Fibroblast of lung (primary cell): ENCODE results near the gene APOBEC2. TPM values are rescaled to one million over a fixed set of nuclear protein-coding genes. Genes with fewer than 3 reads are reported as not detected.

Experiments used
- DNase-seq, 2 donors: peaks; one replicate each; pipeline versions ENCODE4 v3.0.0 to v3.0.0-alpha.2; 2010; ENCODE audit warnings: low read depth in 2 of 2
- H2AFZ ChIP-seq: 2 replicates; pipeline ENCODE4 v1.5.1; 2012; ENCODE audit warnings: low read length, control low read depth, inconsistent platforms
- H3K27ac ChIP-seq: 2 replicates; pipeline ENCODE4 v1.5.1; 2011; ENCODE audit warnings: low read length, control low read depth; ENCODE audit not compliant: insufficient read depth
- H3K27me3 ChIP-seq: 2 replicates; pipeline ENCODE4 v1.5.1; 2011; ENCODE audit warnings: mild to moderate bottlenecking, low read length; ENCODE audit not compliant: control insufficient read depth, insufficient read depth
- H3K36me3 ChIP-seq: 2 replicates; pipeline ENCODE4 v1.5.1; 2011; ENCODE audit warnings: low read length; ENCODE audit not compliant: control insufficient read depth, insufficient read depth
- H3K4me1 ChIP-seq: 2 replicates; pipeline ENCODE4 v1.5.1; 2011; ENCODE audit warnings: low read length; ENCODE audit not compliant: control insufficient read depth, insufficient read depth; ENCODE audit errors: extremely low read depth
- H3K4me2 ChIP-seq: 2 replicates; pipeline ENCODE4 v1.5.1; 2011; ENCODE audit warnings: low read length, control low read depth; ENCODE audit not compliant: insufficient read depth; ENCODE audit errors: extremely low read depth
- H3K4me3 ChIP-seq, 4 experiments: fragments of 200-600 bp in 1 of 4; sonication (generic) in 1 of 4; replicated peaks in 1 of 4; 2 replicates each; pipeline ENCODE4 v1.5.1; 2011 to 2016; ENCODE audit warnings: low read length in 4 of 4, low read depth in 3 of 4, mild to moderate bottlenecking in 3 of 4, control low read depth in 2 of 4, inconsistent platforms in 1 of 4, mixed read lengths in 1 of 4; ENCODE audit not compliant: insufficient read depth in 1 of 4; ENCODE audit errors: control extremely low read depth in 1 of 4
- H3K79me2 ChIP-seq: 2 replicates; pipeline ENCODE4 v1.5.1; 2012; ENCODE audit warnings: mild to moderate bottlenecking, low read length, inconsistent platforms; ENCODE audit not compliant: control insufficient read depth, insufficient read depth
- H3K9ac ChIP-seq: 2 replicates; pipeline ENCODE4 v1.5.1; 2011; ENCODE audit warnings: mild to moderate bottlenecking, low read length, control low read depth; ENCODE audit not compliant: insufficient read depth
- H3K9me3 ChIP-seq: 2 replicates; pipeline ENCODE4 v1.5.1; 2012; ENCODE audit warnings: low read depth, low read length; ENCODE audit not compliant: control insufficient read depth, insufficient read depth
- H4K20me1 ChIP-seq: 2 replicates; pipeline ENCODE4 v1.5.1; 2011; ENCODE audit warnings: low read length; ENCODE audit not compliant: control insufficient read depth, insufficient read depth; ENCODE audit errors: extremely low read depth
- EZH2 ChIP-seq: IDR thresholded peaks from 2 replicates; pipeline ENCODE4 v1.5.1; 2012; ENCODE audit warnings: low read length, control low read depth, mild to moderate bottlenecking; ENCODE audit errors: missing control alignments
- polyA plus RNA-seq, 2 donors: library from polyadenylated mRNA; depleted of rRNA in 1 of 2; stranded (reverse) in 1 of 2; unstranded in 1 of 2; fragments of >200 nt; gene quantifications; 2 replicates each; pipeline ENCODE4 v1.2.1, GENCODE V29; 2011 to 2012; ENCODE audit warnings: missing spikeins in 1 of 2
- total RNA-seq: library from RNA; depleted of rRNA; stranded (reverse); fragments of >200 nt; gene quantifications from 2 replicates; pipeline ENCODE4 v1.2.1, GENCODE V29; 2014
- TF ChIP-seq, protein P1 (sequence below), 2 donors: IDR thresholded peaks in 1 of 2; conservative IDR thresholded peaks in 1 of 2; 1 replicate in 1 of 2; 2 replicates in 1 of 2; pipeline ENCODE4 v1.5.1; 2011 to 2012; ENCODE audit warnings: low read length in 2 of 2, control low read depth in 1 of 2, inconsistent platforms in 1 of 2, low read depth in 1 of 2, mild to moderate bottlenecking in 1 of 2

Gene APOBEC2
- total and polyA plus RNA-seq, 2 donors (not counting 1 experiment from before 2014, with no cell fraction given) = not detected

DNA sequence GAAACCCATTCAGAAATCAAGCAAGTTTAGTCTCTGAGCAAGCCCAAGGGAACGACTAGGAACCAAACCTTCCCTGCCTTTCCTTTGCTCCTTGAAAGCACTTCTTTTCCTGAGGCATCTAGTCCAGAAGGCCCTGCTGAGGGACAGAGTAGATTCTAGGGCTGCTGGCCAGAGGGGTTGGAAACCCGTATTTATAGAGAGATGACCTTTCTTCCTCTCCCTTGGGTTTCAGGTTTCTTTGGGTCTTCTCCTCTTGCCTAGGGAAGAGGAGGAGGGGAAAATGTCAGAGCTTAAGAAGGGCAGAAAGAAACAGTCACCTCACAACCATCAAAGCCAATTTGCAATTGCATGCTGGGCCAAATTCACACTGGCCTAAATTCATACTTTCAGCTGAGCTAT lies 5.8 kb downstream of the APOBEC2 start:
- Histone ChIP-seq H3K4me3 (no peak overlapping the region), H3K27ac (no peak overlapping the region), H3K79me2 (no peaks in the 10 kb centered on the region), H3K4me2 (no peak overlapping the region), H3K9me3 (no peaks in the 10 kb centered on the region), H3K27me3 (no peaks in the 10 kb centered on the region), H3K9ac (no peak overlapping the region), H4K20me1 (no peaks in the 10 kb centered on the region), H3K36me3 (no peaks in the 10 kb centered on the region), H2AFZ (no peak overlapping the region), H3K4me1 (no peaks in the 10 kb centered on the region)
- DNase-seq = no peak
- TF ChIP-seq EZH2 = no peak
- TF ChIP-seq, protein P1, sequence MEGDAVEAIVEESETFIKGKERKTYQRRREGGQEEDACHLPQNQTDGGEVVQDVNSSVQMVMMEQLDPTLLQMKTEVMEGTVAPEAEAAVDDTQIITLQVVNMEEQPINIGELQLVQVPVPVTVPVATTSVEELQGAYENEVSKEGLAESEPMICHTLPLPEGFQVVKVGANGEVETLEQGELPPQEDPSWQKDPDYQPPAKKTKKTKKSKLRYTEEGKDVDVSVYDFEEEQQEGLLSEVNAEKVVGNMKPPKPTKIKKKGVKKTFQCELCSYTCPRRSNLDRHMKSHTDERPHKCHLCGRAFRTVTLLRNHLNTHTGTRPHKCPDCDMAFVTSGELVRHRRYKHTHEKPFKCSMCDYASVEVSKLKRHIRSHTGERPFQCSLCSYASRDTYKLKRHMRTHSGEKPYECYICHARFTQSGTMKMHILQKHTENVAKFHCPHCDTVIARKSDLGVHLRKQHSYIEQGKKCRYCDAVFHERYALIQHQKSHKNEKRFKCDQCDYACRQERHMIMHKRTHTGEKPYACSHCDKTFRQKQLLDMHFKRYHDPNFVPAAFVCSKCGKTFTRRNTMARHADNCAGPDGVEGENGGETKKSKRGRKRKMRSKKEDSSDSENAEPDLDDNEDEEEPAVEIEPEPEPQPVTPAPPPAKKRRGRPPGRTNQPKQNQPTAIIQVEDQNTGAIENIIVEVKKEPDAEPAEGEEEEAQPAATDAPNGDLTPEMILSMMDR (conservative IDR thresholded peaks at IDR 0.05 in 1 of 2, IDR thresholded peaks at IDR 0.05 in 1 of 2; ENCODE audit: low read depth in 1 of 2, low read length in 2 of 2) = no peak

DNA sequence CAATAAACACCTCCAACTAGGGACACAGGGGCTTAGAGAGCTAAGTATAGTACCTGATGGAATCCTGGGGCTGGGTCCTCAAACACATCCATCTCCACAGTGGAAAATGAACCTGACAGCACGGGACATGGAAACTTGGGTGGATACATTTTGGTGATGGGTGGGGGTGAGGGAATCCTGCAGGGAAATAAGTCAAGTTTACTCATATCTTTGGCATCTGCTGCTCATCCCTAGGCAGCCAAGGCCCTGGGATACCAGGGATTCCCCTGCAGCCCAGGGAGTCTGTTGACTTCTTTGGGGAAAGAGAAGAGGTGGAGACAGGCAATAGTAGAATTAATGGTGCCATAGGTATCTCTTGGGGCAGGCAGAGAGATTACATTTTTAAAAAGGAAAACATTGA lies 6.6 kb downstream of the APOBEC2 start:
- TF ChIP-seq EZH2 = no peak
- TF ChIP-seq, protein P1 (conservative IDR thresholded peaks at IDR 0.05 in 1 of 2, IDR thresholded peaks at IDR 0.05 in 1 of 2; ENCODE audit: low read depth in 1 of 2, low read length in 2 of 2) = no peak
- DNase-seq = peak; percentile 25 to 45
- no peaks in the 10 kb centered on the region for H4K20me1 ChIP-seq
- H3K79me2 ChIP-seq = no peaks in the 10 kb centered on the region
- no peak overlapping the region for H3K4me2 ChIP-seq
- no peaks in the 10 kb centered on the region for H3K4me1 ChIP-seq
- H3K4me3 ChIP-seq = no peak overlapping the region
- no peak overlapping the region for H2AFZ ChIP-seq
- no peak overlapping the region for H3K27ac ChIP-seq
- no peak overlapping the region for H3K9ac ChIP-seq
- no peaks in the 10 kb centered on the region for H3K9me3 ChIP-seq
- H3K36me3 ChIP-seq = no peaks in the 10 kb centered on the region
- H3K27me3 ChIP-seq = no peaks in the 10 kb centered on the region

DNA sequence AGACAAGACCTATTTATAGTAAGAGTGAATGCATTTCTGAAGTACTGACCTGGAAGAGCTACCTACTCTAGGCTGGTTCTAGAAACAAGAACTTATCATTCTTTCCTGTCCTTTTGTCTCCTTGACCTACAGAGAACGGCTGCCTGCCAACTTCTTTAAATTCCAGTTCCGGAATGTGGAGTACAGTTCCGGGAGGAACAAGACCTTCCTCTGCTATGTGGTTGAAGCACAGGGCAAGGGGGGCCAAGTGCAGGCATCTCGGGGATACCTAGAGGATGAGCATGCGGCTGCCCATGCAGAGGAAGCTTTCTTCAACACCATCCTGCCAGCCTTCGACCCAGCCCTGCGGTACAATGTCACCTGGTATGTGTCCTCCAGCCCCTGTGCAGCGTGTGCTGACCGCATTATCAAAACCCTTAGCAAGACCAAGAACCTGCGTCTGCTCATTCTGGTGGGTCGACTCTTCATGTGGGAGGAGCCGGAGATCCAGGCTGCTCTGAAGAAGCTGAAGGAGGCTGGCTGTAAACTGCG lies 8.3 kb downstream of the APOBEC2 start:
- Histone ChIP-seq H3K79me2 (no peaks in the 10 kb centered on the region), H3K27ac (no peak overlapping the region), H3K4me1 (no peaks in the 10 kb centered on the region), H3K9me3 (no peaks in the 10 kb centered on the region), H3K4me2 (no peak overlapping the region), H4K20me1 (no peaks in the 10 kb centered on the region), H3K36me3 (no peaks in the 10 kb centered on the region), H3K9ac (no peak overlapping the region), H3K27me3 (no peaks in the 10 kb centered on the region), H3K4me3 (no peak overlapping the region), H2AFZ (no peak overlapping the region)
- DNase-seq = no peak
- TF ChIP-seq EZH2 = no peak
- TF ChIP-seq, protein P1 (conservative IDR thresholded peaks at IDR 0.05 in 1 of 2, IDR thresholded peaks at IDR 0.05 in 1 of 2; ENCODE audit: low read depth in 1 of 2, low read length in 2 of 2) = no peak
